Measurements from ENCODE around the gene SLCO4A1.
"Not testable (repeated sequence)": the region's sequence is repeated elsewhere in the genome, so short reads cannot be mapped to it uniquely, and the experiment has no call there.

SLCO4A1 gene

GRCh38 chr20:62679978-62680589 is 37.8 kb downstream of the SLCO4A1 start:
- DNase-seq, result no peak

GRCh38 chr20:62682912-62683517 is 40.7 kb downstream of the SLCO4A1 start:
- DNase-seq, result no peak

GRCh38 chr20:62683660-62684322 is 41.5 kb downstream of the SLCO4A1 start:
- DNase-seq, result not testable (repeated sequence)

GRCh38 chr20:62684981-62685380 is 42.7 kb downstream of the SLCO4A1 start:
- no peak for DNase-seq

GRCh38 chr20:62685781-62686555 is 43.7 kb downstream of the SLCO4A1 start:
- DNase-seq, result peak in 14 of 56 donors; percentile 13 to 36 (median 21)

GRCh38 chr20:62686869-62687830 is 44.8 kb downstream of the SLCO4A1 start:
- DNase-seq, result no peak

- DNase-seq, result no peak
Observed at GRCh38 chr20:62688083-62688482, 45.8 kb downstream of the SLCO4A1 start.

GRCh38 chr20:62688855-62689460 is 46.7 kb downstream of the SLCO4A1 start:
- no peak for DNase-seq

- DNase-seq, result no peak
Observed at GRCh38 chr20:62689861-62690260, 47.6 kb downstream of the SLCO4A1 start.

GRCh38 chr20:62690261-62690820 is 48.0 kb downstream of the SLCO4A1 start:
- no peak for DNase-seq

GRCh38 chr20:62691487-62691886 is 49.2 kb downstream of the SLCO4A1 start:
- DNase-seq, result no peak

GRCh38 chr20:62692176-62692575 is 49.9 kb downstream of the SLCO4A1 start:
- peak in 14 of 56 donors; percentile 7 to 35 (median 24) for DNase-seq

- DNase-seq, result no peak
Observed at GRCh38 chr20:62692801-62693523, 50.7 kb downstream of the SLCO4A1 start.

- no peak for DNase-seq
Observed at GRCh38 chr20:62693524-62693922, 51.2 kb downstream of the SLCO4A1 start.

- no peak for DNase-seq
Observed at GRCh38 chr20:62694106-62694505, 51.8 kb downstream of the SLCO4A1 start.

GRCh38 chr20:62694868-62695267 is 52.6 kb downstream of the SLCO4A1 start:
- DNase-seq, result no peak

GRCh38 chr20:62695448-62696414 is 53.4 kb downstream of the SLCO4A1 start:
- DNase-seq, result no peak

GRCh38 chr20:62696434-62696957 is 54.2 kb downstream of the SLCO4A1 start:
- no peak for DNase-seq
